Activated B cell treated with CpG ODN at 0.5 μM for 24 hours (primary cell): ENCODE measurements around the gene TBCCD1. TPM values are rescaled to one million over a fixed set of nuclear protein-coding genes. Genes with fewer than 3 reads are reported as not detected.

Experiments
- ATAC-seq: fragments of 200-7000 bp; cut with Tn5 transposase; one replicate; pipeline ENCODE4 v1.10.0; 2021; ENCODE audit warnings: low read depth, mild to moderate bottlenecking, moderate library complexity
- CTCF ChIA-PET: fragments of 350-600 bp; sonication (Branson Sonifier 250); formaldehyde crosslinking; loops from one replicate; lab custom pipeline; 2021; ENCODE audit warnings: antibody characterized with exemption; lab: Charles Lee
- POLR2A ChIA-PET: fragments of 350-600 bp; sonication (Branson Sonifier 250); formaldehyde crosslinking; loops from one replicate; lab custom pipeline; 2021; ENCODE audit warnings: antibody characterized with exemption; lab: Charles Lee
- DNase-seq: peaks from one replicate; pipeline ENCODE4 v3.0.0; 2022
- H3K27ac Mint-ChIP-seq: one replicate; pipeline ENCODE4 v1.8.0; 2020; ENCODE audit warnings: mixed read lengths
- H3K27me3 Mint-ChIP-seq: one replicate; pipeline ENCODE4 v1.8.0; 2021; ENCODE audit warnings: mixed read lengths
- H3K36me3 Mint-ChIP-seq: one replicate; pipeline ENCODE4 v1.8.0; 2021; ENCODE audit warnings: low read depth, mixed read lengths
- H3K4me1 Mint-ChIP-seq: one replicate; pipeline ENCODE4 v1.8.0; 2021; ENCODE audit warnings: mixed read lengths
- H3K4me3 Mint-ChIP-seq: one replicate; pipeline ENCODE4 v1.8.0; 2020; ENCODE audit warnings: mild to moderate bottlenecking, mixed read lengths
- H3K9me3 Mint-ChIP-seq: one replicate; pipeline ENCODE4 v1.8.0; 2020; ENCODE audit warnings: mixed read lengths
- intact Hi-C: fragments of 100-400 bp; cut with micrococcal nuclease; formaldehyde crosslinking; loops from one replicate; pipeline ENCODE4 v1.15.1; 2024
- total RNA-seq: library from RNA; stranded (reverse); gene quantifications from 2 replicates; pipeline ENCODE4 v1.2.3, GENCODE V29; 2022
- TF ChIP-seq, protein P1 (sequence below): fragments of 200-600 bp; IDR thresholded peaks from one replicate; pipeline ENCODE4 v1.8.0; 2022; ENCODE audit warnings: antibody characterized with exemption, mild to moderate bottlenecking

TBCCD1 gene
- total RNA-seq, 1 donor from 2014 or later, result 15.4 TPM

DNA sequence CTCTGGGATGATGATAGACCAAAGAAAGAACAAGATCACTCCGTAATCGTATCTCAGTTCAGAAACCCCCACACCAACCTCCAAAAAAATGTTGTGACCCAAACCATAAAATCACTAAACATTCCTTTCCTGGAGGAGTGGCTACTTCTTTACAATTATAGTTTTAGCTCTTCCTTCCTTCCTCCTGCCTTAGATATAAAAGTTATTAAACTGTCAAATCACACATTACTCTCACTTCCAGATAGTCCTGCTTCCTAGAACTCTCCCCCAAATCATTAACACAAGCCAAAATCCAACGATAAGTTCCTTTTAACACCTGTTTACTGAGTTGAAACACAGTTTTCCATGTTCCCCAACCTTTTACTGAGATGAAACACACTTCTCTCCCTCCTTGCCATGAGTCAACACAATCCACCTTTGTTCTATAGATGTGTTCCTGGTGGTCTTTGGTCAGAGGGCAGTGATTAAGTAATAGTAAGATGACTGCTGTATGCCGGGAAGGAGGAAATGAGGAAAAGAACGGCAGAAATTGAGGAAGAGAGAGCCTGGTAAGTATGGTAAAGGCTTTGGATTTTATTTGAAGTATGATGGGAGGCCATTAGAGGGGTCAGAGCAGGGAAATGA, 14.6 kb downstream of the TBCCD1 start:
- H3K27ac Mint-ChIP-seq, result no peak overlapping the region
- intact Hi-C loops, result no loop called here
- POLR2A ChIA-PET, result no interaction called here
- H3K27me3 Mint-ChIP-seq, result no peaks in the 10 kb centered on the region
- DNase-seq (no peak), ATAC-seq (no peak)
- peaks cover 70% of the 10 kb centered on the region for H3K36me3 Mint-ChIP-seq
- CTCF ChIA-PET, result no interaction called here
- H3K9me3 Mint-ChIP-seq, result no peaks in the 10 kb centered on the region
- no peaks in the 10 kb centered on the region for H3K4me1 Mint-ChIP-seq
- no peak overlapping the region for H3K4me3 Mint-ChIP-seq
- TF ChIP-seq, protein P1, sequence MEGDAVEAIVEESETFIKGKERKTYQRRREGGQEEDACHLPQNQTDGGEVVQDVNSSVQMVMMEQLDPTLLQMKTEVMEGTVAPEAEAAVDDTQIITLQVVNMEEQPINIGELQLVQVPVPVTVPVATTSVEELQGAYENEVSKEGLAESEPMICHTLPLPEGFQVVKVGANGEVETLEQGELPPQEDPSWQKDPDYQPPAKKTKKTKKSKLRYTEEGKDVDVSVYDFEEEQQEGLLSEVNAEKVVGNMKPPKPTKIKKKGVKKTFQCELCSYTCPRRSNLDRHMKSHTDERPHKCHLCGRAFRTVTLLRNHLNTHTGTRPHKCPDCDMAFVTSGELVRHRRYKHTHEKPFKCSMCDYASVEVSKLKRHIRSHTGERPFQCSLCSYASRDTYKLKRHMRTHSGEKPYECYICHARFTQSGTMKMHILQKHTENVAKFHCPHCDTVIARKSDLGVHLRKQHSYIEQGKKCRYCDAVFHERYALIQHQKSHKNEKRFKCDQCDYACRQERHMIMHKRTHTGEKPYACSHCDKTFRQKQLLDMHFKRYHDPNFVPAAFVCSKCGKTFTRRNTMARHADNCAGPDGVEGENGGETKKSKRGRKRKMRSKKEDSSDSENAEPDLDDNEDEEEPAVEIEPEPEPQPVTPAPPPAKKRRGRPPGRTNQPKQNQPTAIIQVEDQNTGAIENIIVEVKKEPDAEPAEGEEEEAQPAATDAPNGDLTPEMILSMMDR, result no peak

DNA sequence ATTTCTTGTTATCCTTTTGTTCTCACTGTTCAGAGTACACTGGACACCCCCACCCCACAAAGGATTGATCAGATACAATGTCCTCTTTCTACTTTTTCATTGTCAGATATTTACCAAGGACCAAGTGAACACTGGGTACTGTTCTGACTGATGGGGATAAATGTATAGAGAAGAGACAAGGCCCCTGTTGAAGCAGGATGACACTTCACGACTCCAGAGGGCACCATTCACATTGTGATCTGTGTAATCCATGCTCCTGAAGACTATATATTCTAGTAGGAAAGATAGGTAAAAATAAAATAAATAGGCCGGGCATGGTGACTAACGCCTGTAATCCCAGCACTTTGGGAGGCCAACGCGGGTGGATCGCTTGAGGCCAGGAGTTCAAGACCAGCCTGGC, 15.8 kb downstream of the TBCCD1 start:
- H3K36me3 Mint-ChIP-seq, result peaks cover 62% of the 10 kb centered on the region
- DNase-seq, result no peak
- H3K4me1 Mint-ChIP-seq, result no peaks in the 10 kb centered on the region
- intact Hi-C loops, result no loop called here
- no peak for ATAC-seq
- no peak overlapping the region for H3K27ac Mint-ChIP-seq
- no peaks in the 10 kb centered on the region for H3K27me3 Mint-ChIP-seq
- TF ChIP-seq, protein P1, result no peak
- no peaks in the 10 kb centered on the region for H3K9me3 Mint-ChIP-seq
- ChIA-PET POLR2A (no interaction called here), CTCF (no interaction called here)
- H3K4me3 Mint-ChIP-seq, result no peak overlapping the region

DNA sequence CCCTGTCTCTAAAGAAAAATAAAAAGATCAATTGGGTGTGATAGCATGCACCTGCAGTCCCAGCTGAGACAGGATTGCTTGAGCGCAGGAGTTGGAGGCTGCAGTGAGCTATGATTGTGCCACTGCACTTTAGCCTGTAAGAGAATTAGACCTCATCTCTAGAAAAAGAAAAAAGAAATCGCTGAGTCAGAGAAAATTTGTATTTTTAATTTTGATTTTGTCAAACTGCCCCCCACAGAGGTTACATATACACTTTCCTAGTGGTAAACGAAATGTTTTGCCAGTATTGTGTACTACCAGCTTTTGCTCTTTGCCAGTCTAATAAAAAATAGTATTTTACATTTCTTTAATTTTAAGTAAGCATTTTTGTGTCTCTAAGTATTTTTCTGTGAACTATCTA, 17.6 kb downstream of the TBCCD1 start:
- TF ChIP-seq, protein P1, result no peak
- ChIA-PET POLR2A (no interaction called here), CTCF (interaction anchor here (2.8 kb wide), 1 partner anchor 9 kb away, joined by 17 read pairs; no protein-coding TSS in a partner anchor)
- ATAC-seq (no peak), DNase-seq (no peak)
- Mint-ChIP-seq H3K4me3 (no peak overlapping the region), H3K27ac (no peak overlapping the region), H3K9me3 (no peaks in the 10 kb centered on the region), H3K36me3 (peaks cover 58% of the 10 kb centered on the region), H3K4me1 (no peaks in the 10 kb centered on the region), H3K27me3 (no peaks in the 10 kb centered on the region)
- intact Hi-C loops, result no loop called here

DNA sequence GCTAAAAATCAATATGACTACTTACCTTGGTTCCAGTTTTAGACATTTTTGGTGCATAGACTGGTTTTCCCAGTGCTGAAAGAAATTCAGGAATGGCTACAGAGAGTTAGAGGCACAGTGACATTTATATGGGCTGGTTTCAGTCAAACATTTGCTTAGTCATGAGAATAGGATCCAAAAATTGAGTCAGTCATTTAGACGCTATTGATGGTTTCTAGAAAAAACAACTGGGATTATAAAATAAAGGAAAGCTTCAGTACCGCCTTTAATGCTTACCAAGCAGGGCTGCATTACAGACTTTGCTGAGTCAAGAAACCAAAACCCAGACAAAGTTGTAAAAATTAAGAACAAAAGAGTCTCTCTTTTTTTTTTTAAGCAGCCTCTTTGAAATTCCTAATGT, 22.9 kb downstream of the TBCCD1 start, which contains the start of gene CRYGS:
CRYGS (minus strand) TSS at position 100 of the 400 bp plus-strand sequence; CDS start at position 46, 54 bp downstream.
- H3K27ac Mint-ChIP-seq, result no peak within 1 kb of the TSS
- no peaks in the 10 kb centered on the region for H3K9me3 Mint-ChIP-seq
- DNase-seq (no peak), ATAC-seq (no peak)
- no peaks in the 10 kb centered on the region for H3K27me3 Mint-ChIP-seq
- H3K4me1 Mint-ChIP-seq, result peaks cover 8% of the 10 kb centered on the region
- ChIA-PET CTCF (interaction anchor here (0.8 to 1.1 kb wide), 3 partner anchors 9 to 561 kb away, joined by 3 to 4 read pairs (median 3); no protein-coding TSS in a partner anchor), POLR2A (no interaction called here)
- TF ChIP-seq, protein P1, result no peak
- intact Hi-C loops, result no loop called here
- H3K36me3 Mint-ChIP-seq, result peaks cover 23% of the 10 kb centered on the region
- H3K4me3 Mint-ChIP-seq, result no peak within 1 kb of the TSS

DNA sequence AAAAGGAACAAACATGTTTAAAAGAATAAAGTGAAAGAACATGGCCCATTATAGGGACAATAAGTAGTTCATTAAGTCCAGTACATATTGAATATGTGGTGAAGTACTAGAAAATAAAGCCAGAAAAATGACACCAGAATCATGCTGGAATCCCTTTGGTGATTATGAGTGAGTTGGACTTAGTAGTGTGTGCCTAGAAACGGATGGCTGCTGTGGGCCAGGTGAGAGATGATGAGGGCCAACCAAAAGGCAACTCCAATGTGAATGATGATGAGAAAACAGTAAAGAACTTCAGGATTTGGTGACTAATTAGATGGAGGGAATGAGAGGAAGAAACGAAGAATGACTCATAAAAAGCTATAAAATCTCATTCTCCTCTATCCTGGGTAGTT, 26.3 kb downstream of the TBCCD1 start:
- Mint-ChIP-seq H3K4me3 (no peak overlapping the region), H3K27ac (no peak overlapping the region), H3K27me3 (no peaks in the 10 kb centered on the region), H3K4me1 (peaks cover 30% of the 10 kb centered on the region), H3K9me3 (no peaks in the 10 kb centered on the region), H3K36me3 (peaks cover 10% of the 10 kb centered on the region)
- TF ChIP-seq, protein P1, result no peak
- ChIA-PET CTCF (interaction anchor here (0.7 to 12.3 kb wide), 38 partner anchors 9 to 598 kb away, joined by 3 to 346 read pairs (median 5); partner anchors contain the start of genes DNAJB11 and TBCCD1), POLR2A (interaction anchor here (0.5 to 3.5 kb wide), 11 partner anchors 21 to 627 kb away, joined by 3 to 24 read pairs (median 4); partner anchors contain the start of genes DGKG, DNAJB11, EIF4A2 and TBCCD1)
- no peak for DNase-seq
- intact Hi-C loops, result loop anchor here (1.0 to 2.0 kb wide), 7 partner anchors 30 to 564 kb away; no protein-coding TSS in a partner anchor
- no peak for ATAC-seq
